ENCODE data around the gene PIGT.

The PIGT gene

GRCh38 chr20:45407783-45408645 lies 7.9 kb upstream of the PIGT start, which contains the start of gene DBNDD2:
DBNDD2 (plus strand) TSS chr20:45408289; CDS start chr20:45408468, 179 bp downstream.
- peaks cover 23 to 26% of the 10 kb centered on the region in 2 donors for H3K36me3 Mint-ChIP-seq
- H3K4me3 Mint-ChIP-seq: peak within 1 kb of the TSS; percentile 85 to 91
- DNase-seq (no peak), ATAC-seq (replicated peaks) (peak; percentile 5 to 25)
- H3K9me3 Mint-ChIP-seq: no peaks in the 10 kb centered on the region
- H3K4me1 Mint-ChIP-seq: peaks cover 21 to 42% of the 10 kb centered on the region in 2 donors
- H3K27me3 Mint-ChIP-seq: peaks cover 6 to 9% of the 10 kb centered on the region in 2 donors
- H3K27ac Mint-ChIP-seq: peak within 1 kb of the TSS; percentile 84

- DNase-seq: no peak
- Mint-ChIP-seq H3K4me3 (peak overlapping the region in 1 of 2 donors; percentile 60), H3K27ac (peak overlapping the region; percentile 69)
Measured at GRCh38 chr20:45408646-45409213, 7.2 kb upstream of the PIGT start.

GRCh38 chr20:45409521-45410272 lies 6.2 kb upstream of the PIGT start:
- H3K4me3 Mint-ChIP-seq: no peak overlapping the region

More at GRCh38 chr20:45408646-45409213, 7.2 kb upstream of the PIGT start:
- ATAC-seq (replicated peaks): peak; percentile 65 to 77
- H3K4me1 Mint-ChIP-seq: peaks cover 21 to 37% of the 10 kb centered on the region in 2 donors
- H3K27me3 Mint-ChIP-seq: peaks cover 0 to 4% of the 10 kb centered on the region in 2 donors
- H3K9me3 Mint-ChIP-seq: no peaks in the 10 kb centered on the region
- peaks cover 19 to 22% of the 10 kb centered on the region in 2 donors for H3K36me3 Mint-ChIP-seq

GRCh38 chr20:45410887-45411286 lies 5.1 kb upstream of the PIGT start:
- Mint-ChIP-seq H3K27me3 (no peaks in the 10 kb centered on the region), H3K4me3 (no peak overlapping the region), H3K27ac (no peak overlapping the region), H3K36me3 (peaks cover 19 to 22% of the 10 kb centered on the region in 2 donors), H3K9me3 (no peaks in the 10 kb centered on the region), H3K4me1 (peaks cover 22 to 33% of the 10 kb centered on the region in 2 donors)
- DNase-seq (no peak), ATAC-seq (replicated peaks) (no peak)

More at GRCh38 chr20:45409521-45410272, 6.2 kb upstream of the PIGT start:
- Mint-ChIP-seq H3K27me3 (peaks cover 0 to 2% of the 10 kb centered on the region in 2 donors), H3K9me3 (no peaks in the 10 kb centered on the region), H3K27ac (no peak overlapping the region), H3K4me1 (peaks cover 20 to 34% of the 10 kb centered on the region in 2 donors), H3K36me3 (peaks cover 19 to 22% of the 10 kb centered on the region in 2 donors)
- DNase-seq (no peak), ATAC-seq (replicated peaks) (no peak)

GRCh38 chr20:45412653-45413052 lies 3.3 kb upstream of the PIGT start:
- ATAC-seq (replicated peaks) (no peak), DNase-seq (no peak)
- Mint-ChIP-seq H3K4me1 (peaks cover 18 to 39% of the 10 kb centered on the region in 2 donors), H3K27ac (no peak overlapping the region), H3K27me3 (no peaks in the 10 kb centered on the region), H3K4me3 (no peak overlapping the region), H3K9me3 (no peaks in the 10 kb centered on the region), H3K36me3 (peaks cover 19 to 28% of the 10 kb centered on the region in 2 donors)

GRCh38 chr20:45413479-45413878 lies 2.5 kb upstream of the PIGT start:
- Mint-ChIP-seq H3K4me3 (no peak overlapping the region), H3K36me3 (peaks cover 24 to 32% of the 10 kb centered on the region in 2 donors), H3K4me1 (peaks cover 16 to 39% of the 10 kb centered on the region in 2 donors), H3K27ac (no peak overlapping the region), H3K27me3 (no peaks in the 10 kb centered on the region), H3K9me3 (no peaks in the 10 kb centered on the region)
- no peak for DNase-seq
- no peak for ATAC-seq (replicated peaks)

- Mint-ChIP-seq H3K4me3 (peak overlapping the region; percentile 94 to 96), H3K27me3 (no peaks in the 10 kb centered on the region), H3K27ac (peak overlapping the region; percentile 98), H3K36me3 (peaks cover 23 to 41% of the 10 kb centered on the region in 2 donors), H3K9me3 (no peaks in the 10 kb centered on the region), H3K4me1 (peaks cover 26 to 50% of the 10 kb centered on the region in 2 donors)
- DNase-seq (no peak), ATAC-seq (replicated peaks) (no peak)
Measured at GRCh38 chr20:45416917-45417316, 976 bp downstream of the PIGT start.

- H3K36me3 Mint-ChIP-seq: peaks cover 33 to 51% of the 10 kb centered on the region in 2 donors
- H3K9me3 Mint-ChIP-seq: no peaks in the 10 kb centered on the region
- ATAC-seq (replicated peaks) (peak; percentile 61 to 66), DNase-seq (peak; percentile 26)
- H3K27ac Mint-ChIP-seq: peak overlapping the region; percentile 94
- H3K4me3 Mint-ChIP-seq: peak overlapping the region; percentile 21 to 68
- H3K4me1 Mint-ChIP-seq: peaks cover 26 to 50% of the 10 kb centered on the region in 2 donors
- H3K27me3 Mint-ChIP-seq: no peaks in the 10 kb centered on the region
Measured at GRCh38 chr20:45419188-45420091, 3.5 kb downstream of the PIGT start.

- H3K4me1 Mint-ChIP-seq: peaks cover 25 to 49% of the 10 kb centered on the region in 2 donors
- no peak for ATAC-seq (replicated peaks)
- H3K4me3 Mint-ChIP-seq: no peak overlapping the region
- H3K27ac Mint-ChIP-seq: peak overlapping the region; percentile 94
- no peak for DNase-seq
- no peaks in the 10 kb centered on the region for H3K9me3 Mint-ChIP-seq
- H3K27me3 Mint-ChIP-seq: no peaks in the 10 kb centered on the region
- peaks cover 37 to 53% of the 10 kb centered on the region in 2 donors for H3K36me3 Mint-ChIP-seq
Measured at GRCh38 chr20:45420125-45420524, 4.2 kb downstream of the PIGT start.

- DNase-seq: no peak
- Mint-ChIP-seq H3K36me3 (peaks cover 49 to 73% of the 10 kb centered on the region in 2 donors), H3K9me3 (no peaks in the 10 kb centered on the region), H3K27ac (no peak overlapping the region), H3K4me1 (peaks cover 12 to 14% of the 10 kb centered on the region in 2 donors), H3K27me3 (no peaks in the 10 kb centered on the region), H3K4me3 (no peak overlapping the region)
- no peak for ATAC-seq (replicated peaks)
Measured at GRCh38 chr20:45423700-45424099, 7.8 kb downstream of the PIGT start.

GRCh38 chr20:45425561-45425960 lies 9.6 kb downstream of the PIGT start:
- ATAC-seq (replicated peaks): no peak
- H3K27ac Mint-ChIP-seq: peak overlapping the region; percentile 65
- no peak for DNase-seq
- H3K4me1 Mint-ChIP-seq: no peaks in the 10 kb centered on the region
- no peaks in the 10 kb centered on the region for H3K9me3 Mint-ChIP-seq
- H3K36me3 Mint-ChIP-seq: peaks cover 42 to 61% of the 10 kb centered on the region in 2 donors
- no peaks in the 10 kb centered on the region for H3K27me3 Mint-ChIP-seq
- no peak overlapping the region for H3K4me3 Mint-ChIP-seq

GRCh38 chr20:45426320-45427016 lies 10.5 kb downstream of the PIGT start:
- H3K9me3 Mint-ChIP-seq: no peaks in the 10 kb centered on the region
- H3K36me3 Mint-ChIP-seq: peaks cover 43 to 64% of the 10 kb centered on the region in 2 donors
- DNase-seq (no peak), ATAC-seq (replicated peaks) (no peak)
- no peaks in the 10 kb centered on the region for H3K27me3 Mint-ChIP-seq
- no peak overlapping the region for H3K4me3 Mint-ChIP-seq
- H3K27ac Mint-ChIP-seq: no peak overlapping the region
- H3K4me1 Mint-ChIP-seq: peaks cover 2 to 3% of the 10 kb centered on the region in 2 donors
